NCI-H460 (cell line): Measurements from ENCODE around the gene HTRA2. TPM values are rescaled to one million over a fixed set of nuclear protein-coding genes. Genes with fewer than 3 reads are reported as not detected.
"Not testable (repeated sequence)": the region's sequence is repeated elsewhere in the genome, so short reads cannot be mapped to it uniquely, and the experiment has no call there.

ENCODE experiments used
- DNase-seq: peaks from one replicate; pipeline ENCODE4 v3.0.0-alpha.2; 2016; ENCODE audit warnings: low read depth; ENCODE audit errors: extremely low read depth
- total RNA-seq: library from RNA; depleted of rRNA; stranded (reverse); fragments of >200 nt; shearing (Covaris generic); gene quantifications from 2 replicates; pipeline ENCODE4 v1.2.3, GENCODE V29; 2014

The HTRA2 gene
- total RNA-seq, 1 experiment from 2014 or later = 46.9 TPM

GRCh38 chr2:74556831-74557370 lies 27.2 kb downstream of the HTRA2 start:
- DNase-seq = no peak

GRCh38 chr2:74558284-74559230 lies 28.8 kb downstream of the HTRA2 start:
- DNase-seq = no peak

- DNase-seq = no peak
Observed at GRCh38 chr2:74559912-74560311, 30.2 kb downstream of the HTRA2 start.

GRCh38 chr2:74560591-74560990 lies 30.9 kb downstream of the HTRA2 start:
- no peak for DNase-seq

- not testable (repeated sequence) for DNase-seq
Observed at GRCh38 chr2:74561022-74561421, 31.3 kb downstream of the HTRA2 start.

- DNase-seq = no peak
Observed at GRCh38 chr2:74562126-74562775, 32.5 kb downstream of the HTRA2 start.

GRCh38 chr2:74564222-74564621 lies 34.5 kb downstream of the HTRA2 start:
- DNase-seq = no peak

GRCh38 chr2:74566076-74566753 lies 36.5 kb downstream of the HTRA2 start:
- no peak for DNase-seq

- DNase-seq = peak; percentile 78
Observed at GRCh38 chr2:74566754-74567085, 37.0 kb downstream of the HTRA2 start.

GRCh38 chr2:74567881-74568280 lies 38.1 kb downstream of the HTRA2 start:
- DNase-seq = peak; percentile 73

GRCh38 chr2:74569686-74570085 lies 40.0 kb downstream of the HTRA2 start:
- DNase-seq = no peak

- DNase-seq = no peak
Observed at GRCh38 chr2:74571058-74571457, 41.3 kb downstream of the HTRA2 start.

- DNase-seq = no peak
Observed at GRCh38 chr2:74572178-74572925, 42.6 kb downstream of the HTRA2 start.

- DNase-seq = peak; percentile 70
Observed at GRCh38 chr2:74573747-74574562, 44.2 kb downstream of the HTRA2 start.

- no peak for DNase-seq
Observed at GRCh38 chr2:74575320-74575719, 45.6 kb downstream of the HTRA2 start.

- no peak for DNase-seq
Observed at GRCh38 chr2:74576211-74576862, 46.6 kb downstream of the HTRA2 start.

GRCh38 chr2:74576863-74577229 lies 47.1 kb downstream of the HTRA2 start:
- DNase-seq = no peak

GRCh38 chr2:74577448-74577847 lies 47.7 kb downstream of the HTRA2 start:
- DNase-seq = no peak

GRCh38 chr2:74578408-74578807 lies 48.7 kb downstream of the HTRA2 start:
- no peak for DNase-seq
